Spinal cord (tissue), 10 donors: ENCODE results near the gene EXOC1. TPM values are rescaled to one million over a fixed set of nuclear protein-coding genes. Genes with fewer than 3 reads are reported as not detected.
"Not testable (repeated sequence)": the region's sequence is repeated elsewhere in the genome, so short reads cannot be mapped to it uniquely, and the experiment has no call there.

Experiments used
- DNase-seq, 6 donors: peaks; one replicate each; pipeline versions ENCODE4 v3.0.0 to v3.0.0-alpha.2; 2013 to 2015; ENCODE audit warnings: low spot score in 6 of 6, low read depth in 4 of 6
- H3K27ac ChIP-seq: one replicate; pipeline ENCODE4 v1.5.1; 2013; ENCODE audit warnings: low read depth, low read length, control low read depth
- H3K27me3 ChIP-seq: one replicate; pipeline ENCODE4 v1.6.1; 2013; ENCODE audit warnings: low read length; ENCODE audit not compliant: control insufficient read depth, insufficient read depth
- H3K36me3 ChIP-seq: one replicate; pipeline ENCODE4 v1.6.1; 2013; ENCODE audit warnings: low read length; ENCODE audit not compliant: control insufficient read depth, insufficient read depth
- H3K4me1 ChIP-seq: one replicate; pipeline ENCODE4 v1.6.1; 2013; ENCODE audit warnings: low read length; ENCODE audit not compliant: control insufficient read depth, insufficient read depth
- H3K4me3 ChIP-seq: one replicate; pipeline ENCODE4 v1.5.1; 2013; ENCODE audit warnings: low read depth, low read length, control low read depth
- H3K9me3 ChIP-seq: one replicate; pipeline ENCODE4 v1.6.1; 2013; ENCODE audit warnings: low read length; ENCODE audit not compliant: control insufficient read depth, insufficient read depth
- whole genome bisulfite sequencing: methylation state at CpG from one replicate; pipeline ENCODE4 v1.1.5; 2013; ENCODE audit warnings: missing lambda C conversion rate; ENCODE audit not compliant: insufficient coverage; 5-methylcytosine and 5-hydroxymethylcytosine counted together
- polyA plus RNA-seq, 2 donors: library from polyadenylated mRNA; unstranded; fragments of 120-200 nt; gene quantifications; one replicate each; pipeline ENCODE4 v1.2.1, GENCODE V29; 2013; ENCODE audit not compliant: insufficient read length in 2 of 2
- total RNA-seq, 2 donors: library from RNA; depleted of rRNA in 1 of 2; stranded (reverse); fragments of 120-200 nt in 1 of 2; fragments of >200 nt in 1 of 2; gene quantifications; one replicate each; pipeline versions ENCODE4 v1.2.3 to v1.2.4, GENCODE V29; 2013 to 2014
- donor health status: healthy.

The EXOC1 gene
- total and polyA plus RNA-seq, 4 donors, result 50.9 to 74.4 (median 55.2) TPM

DNA sequence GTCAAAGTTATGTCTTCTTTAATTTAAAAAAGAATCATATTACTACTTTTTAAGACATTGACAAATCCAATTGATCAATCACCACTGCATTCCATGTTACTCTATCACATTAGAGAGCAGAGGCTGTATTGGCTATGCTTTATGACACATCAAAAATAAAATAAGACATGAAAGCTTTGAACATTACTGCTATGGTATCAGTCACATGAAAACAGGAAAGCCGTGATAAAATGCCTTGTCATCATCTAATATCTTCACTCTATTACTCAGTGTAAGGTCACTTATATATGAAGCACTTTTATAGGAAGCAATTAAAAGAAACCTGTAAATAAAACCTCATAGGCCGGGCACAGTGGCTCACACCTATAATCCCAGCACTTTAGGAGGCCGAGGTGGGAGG is 67.6 kb downstream of the EXOC1 start:
- WGBS, result 100% methylated on average over 1 of the region's 3 CpGs
- H3K4me3 ChIP-seq, result no peak overlapping the region
- no peaks in the 10 kb centered on the region for H3K27me3 ChIP-seq
- no peaks in the 10 kb centered on the region for H3K36me3 ChIP-seq
- no peak for DNase-seq
- H3K4me1 ChIP-seq, result no peaks in the 10 kb centered on the region
- H3K27ac ChIP-seq, result no peak overlapping the region
- no peaks in the 10 kb centered on the region for H3K9me3 ChIP-seq

DNA sequence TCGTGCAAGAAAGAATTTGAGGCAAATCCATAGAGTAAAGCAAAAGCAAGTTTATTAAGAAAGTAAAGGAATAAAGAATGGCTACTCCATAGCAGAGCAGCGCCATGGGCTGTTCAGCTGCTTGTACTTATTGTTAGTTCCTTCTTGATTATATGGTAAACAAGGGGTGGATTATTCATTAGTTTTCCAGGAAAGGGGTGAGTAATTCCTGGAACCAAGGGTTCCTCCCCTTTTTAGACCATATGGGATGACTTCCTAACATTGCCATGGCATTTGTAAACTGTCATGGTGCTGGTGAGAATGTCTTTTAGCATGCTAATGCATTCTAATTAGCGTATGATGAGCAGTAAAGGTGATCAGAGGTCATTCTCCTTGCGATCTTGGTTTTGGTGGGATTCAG is 71.8 kb downstream of the EXOC1 start:
- 87% methylated on average over 4 of the region's 4 CpGs for WGBS
- no peak overlapping the region for H3K4me3 ChIP-seq
- DNase-seq, result no peak
- peaks cover 4% of the 10 kb centered on the region for H3K4me1 ChIP-seq
- H3K27me3 ChIP-seq, result no peaks in the 10 kb centered on the region
- no peaks in the 10 kb centered on the region for H3K36me3 ChIP-seq
- H3K27ac ChIP-seq, result no peak overlapping the region
- no peaks in the 10 kb centered on the region for H3K9me3 ChIP-seq

DNA sequence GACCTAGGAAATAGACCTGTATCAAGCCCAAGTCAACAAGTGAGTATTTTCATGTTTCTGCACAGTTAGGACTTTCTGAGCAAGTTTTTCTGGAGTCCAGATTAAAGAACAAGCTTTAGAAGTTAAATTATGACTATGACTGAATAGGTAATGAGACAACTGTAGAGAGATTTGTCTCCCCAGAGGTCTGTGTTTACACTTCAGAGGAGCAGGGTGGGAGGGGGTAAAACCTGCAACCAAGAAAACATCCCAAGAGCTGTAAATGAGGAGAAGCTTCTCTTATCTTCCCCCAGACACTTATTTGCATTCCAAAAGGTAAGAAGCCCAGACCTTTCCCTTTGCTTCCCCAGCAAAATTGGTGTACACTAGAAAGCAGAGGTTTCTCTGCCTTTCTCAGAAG is 73.2 kb downstream of the EXOC1 start:
- H3K9me3 ChIP-seq, result no peaks in the 10 kb centered on the region
- DNase-seq, result no peak
- H3K4me3 ChIP-seq, result no peak overlapping the region
- H3K27ac ChIP-seq, result no peak overlapping the region
- H3K4me1 ChIP-seq, result peaks cover 4% of the 10 kb centered on the region
- no peaks in the 10 kb centered on the region for H3K27me3 ChIP-seq
- no peaks in the 10 kb centered on the region for H3K36me3 ChIP-seq

DNA sequence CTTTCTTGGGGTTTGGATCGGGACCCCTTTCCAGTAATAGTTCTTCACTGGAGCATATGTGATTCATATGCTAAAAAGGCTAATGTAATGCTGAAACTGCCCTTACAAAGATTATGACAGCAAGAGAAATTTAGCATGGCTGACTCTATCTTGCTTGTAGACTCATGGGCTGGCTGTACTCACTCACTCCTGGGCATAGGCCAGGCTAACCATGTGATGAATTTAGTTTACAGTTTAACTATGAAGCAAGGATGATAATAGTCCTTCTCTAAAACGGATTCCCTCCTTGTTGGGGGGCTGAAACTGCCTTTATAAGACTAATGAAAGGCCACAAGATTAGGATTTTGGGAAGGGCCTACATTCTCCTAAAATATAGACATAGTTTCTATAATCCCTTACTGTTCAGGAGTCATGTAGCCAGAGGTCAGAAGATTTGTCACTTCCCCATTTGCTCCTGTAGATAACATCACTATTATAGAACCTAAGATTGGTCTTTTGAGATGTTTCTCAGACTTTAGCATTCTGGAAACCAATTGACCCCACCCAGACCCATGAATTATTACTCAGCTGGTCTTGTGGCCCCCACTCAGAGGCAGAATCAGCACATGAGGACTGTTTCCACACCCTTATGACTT is 74.5 kb downstream of the EXOC1 start:
- no peak overlapping the region for H3K4me3 ChIP-seq
- 100% methylated on average over 1 of the region's 2 CpGs for WGBS
- H3K27ac ChIP-seq, result no peak overlapping the region
- H3K27me3 ChIP-seq, result no peaks in the 10 kb centered on the region
- no peaks in the 10 kb centered on the region for H3K9me3 ChIP-seq
- no peak for DNase-seq
- peaks cover 4% of the 10 kb centered on the region for H3K4me1 ChIP-seq
- no peaks in the 10 kb centered on the region for H3K36me3 ChIP-seq

DNA sequence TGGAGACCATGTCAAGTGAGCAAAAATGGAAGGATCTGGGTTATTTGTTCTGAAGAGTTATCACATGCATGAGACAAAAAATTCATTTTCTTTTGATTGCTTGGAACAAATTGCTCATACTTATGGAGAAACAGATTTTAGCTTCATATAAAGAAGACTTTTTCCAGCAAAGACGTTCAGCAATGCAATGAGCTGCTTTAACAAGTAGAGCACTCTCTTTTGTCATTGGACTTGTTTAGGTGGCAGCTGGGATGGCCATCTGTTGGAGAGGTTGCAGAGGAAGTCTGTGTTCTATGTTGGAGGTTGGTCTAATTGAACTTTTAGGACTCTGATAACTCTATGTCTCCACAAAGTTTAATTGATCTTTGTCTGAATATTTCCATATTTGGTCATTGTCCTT is 75.4 kb downstream of the EXOC1 start:
- Histone ChIP-seq H3K9me3 (no peaks in the 10 kb centered on the region), H3K4me3 (no peak overlapping the region), H3K27me3 (no peaks in the 10 kb centered on the region), H3K27ac (no peak overlapping the region), H3K36me3 (no peaks in the 10 kb centered on the region), H3K4me1 (peaks cover 4% of the 10 kb centered on the region)
- no CpG with 5 or more reads among the region's 1 CpG for WGBS
- DNase-seq, result peak in 1 of 6 donors; percentile 71

DNA sequence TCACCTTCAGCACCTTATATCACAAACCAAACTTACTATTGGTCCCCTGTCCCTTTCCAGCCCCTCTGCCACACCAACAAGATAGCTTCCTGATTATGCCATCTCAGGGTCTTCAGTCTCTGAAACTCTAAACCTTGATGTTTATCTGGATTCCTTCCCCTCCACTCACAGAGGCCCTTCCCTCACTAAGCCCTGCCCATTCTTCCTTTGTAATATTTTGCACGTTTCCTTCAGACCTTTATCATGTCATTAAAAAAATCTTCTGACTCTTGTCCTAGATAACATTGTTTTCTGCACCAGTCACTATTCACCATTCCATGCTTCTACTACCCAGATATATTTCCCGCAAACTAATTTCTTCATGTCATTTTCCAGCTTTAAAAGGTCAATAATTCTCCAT is 77.6 kb downstream of the EXOC1 start:
- Histone ChIP-seq H3K36me3 (no peaks in the 10 kb centered on the region), H3K9me3 (no peaks in the 10 kb centered on the region), H3K27ac (no peak overlapping the region), H3K4me3 (no peak overlapping the region), H3K27me3 (no peaks in the 10 kb centered on the region), H3K4me1 (peaks cover 4% of the 10 kb centered on the region)
- 19% methylated on average over 1 of the region's 2 CpGs for WGBS
- DNase-seq, result no peak

DNA sequence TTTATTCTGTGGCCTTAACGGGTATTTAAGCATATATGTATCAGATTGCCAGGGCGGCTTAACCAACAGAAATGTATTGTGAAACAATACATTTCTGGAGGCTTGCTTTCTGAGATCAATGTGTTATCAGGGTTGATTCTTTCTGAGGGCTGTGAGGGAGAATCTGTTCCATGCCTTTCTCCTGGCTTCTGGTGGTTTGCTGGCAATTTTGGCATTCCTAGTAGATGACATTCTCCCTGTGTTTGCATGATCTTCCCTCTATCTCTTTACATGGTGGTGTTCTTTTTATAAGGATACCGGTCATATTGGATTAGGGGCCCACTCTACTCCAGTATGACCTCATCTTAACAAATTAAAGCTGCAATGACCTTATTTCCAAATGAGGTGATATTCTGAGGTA is 78.4 kb downstream of the EXOC1 start:
- H3K4me1 ChIP-seq, result peaks cover 4% of the 10 kb centered on the region
- H3K9me3 ChIP-seq, result no peaks in the 10 kb centered on the region
- no peaks in the 10 kb centered on the region for H3K36me3 ChIP-seq
- no peak overlapping the region for H3K27ac ChIP-seq
- 94% methylated on average over 2 of the region's 3 CpGs for WGBS
- DNase-seq, result no peak
- H3K4me3 ChIP-seq, result no peak overlapping the region
- H3K27me3 ChIP-seq, result no peaks in the 10 kb centered on the region

DNA sequence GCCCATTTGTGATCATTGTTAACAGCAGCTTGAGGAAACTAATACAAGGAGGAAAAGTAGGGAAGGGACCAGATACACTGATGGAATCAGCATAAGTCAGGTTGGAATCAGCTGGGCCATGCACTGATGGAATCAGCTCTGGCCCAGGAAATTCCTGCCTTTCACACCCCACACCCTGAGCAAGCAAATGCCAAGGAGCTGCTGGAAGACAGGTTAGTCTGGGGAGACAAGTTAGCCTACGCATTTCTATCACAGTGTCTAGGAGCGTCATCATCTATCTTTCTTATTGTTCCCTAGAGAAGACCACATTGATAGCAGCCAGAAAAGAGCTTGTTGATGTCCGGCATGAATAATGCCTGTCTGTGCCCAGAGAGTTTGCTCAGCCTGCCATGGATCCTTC is 79.1 kb downstream of the EXOC1 start:
- DNase-seq, result peak in 1 of 6 donors; percentile 29
- H3K4me1 ChIP-seq, result peaks cover 4% of the 10 kb centered on the region
- 78% methylated on average over 3 of the region's 3 CpGs for WGBS

DNA sequence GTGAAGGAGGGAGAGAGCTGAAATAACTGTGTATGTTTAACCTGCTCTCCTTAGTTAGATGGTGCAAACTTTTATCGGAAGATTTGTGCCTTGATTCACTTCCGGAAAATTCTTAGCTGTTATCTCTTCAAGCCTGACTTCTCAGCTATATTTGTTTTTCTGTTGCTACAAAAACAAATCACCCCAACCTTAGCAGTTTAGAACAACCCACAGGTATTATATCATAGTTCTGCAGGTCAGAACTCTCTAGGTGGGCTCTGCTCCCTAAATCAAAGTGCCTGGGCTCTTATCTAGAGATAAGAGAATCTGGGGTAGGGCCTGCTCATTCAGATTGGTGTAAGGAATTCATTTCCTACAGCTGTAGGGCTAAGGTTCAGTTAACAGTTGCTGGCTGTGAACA is 80.2 kb downstream of the EXOC1 start:
- no CpG with 5 or more reads among the region's 2 CpGs for WGBS
- H3K4me1 ChIP-seq, result peaks cover 4% of the 10 kb centered on the region

More for the DNA sequence above, 79.1 kb downstream of the EXOC1 start:
- Histone ChIP-seq H3K4me3 (no peak overlapping the region), H3K27me3 (no peaks in the 10 kb centered on the region), H3K9me3 (no peaks in the 10 kb centered on the region), H3K36me3 (no peaks in the 10 kb centered on the region), H3K27ac (no peak overlapping the region)

DNA sequence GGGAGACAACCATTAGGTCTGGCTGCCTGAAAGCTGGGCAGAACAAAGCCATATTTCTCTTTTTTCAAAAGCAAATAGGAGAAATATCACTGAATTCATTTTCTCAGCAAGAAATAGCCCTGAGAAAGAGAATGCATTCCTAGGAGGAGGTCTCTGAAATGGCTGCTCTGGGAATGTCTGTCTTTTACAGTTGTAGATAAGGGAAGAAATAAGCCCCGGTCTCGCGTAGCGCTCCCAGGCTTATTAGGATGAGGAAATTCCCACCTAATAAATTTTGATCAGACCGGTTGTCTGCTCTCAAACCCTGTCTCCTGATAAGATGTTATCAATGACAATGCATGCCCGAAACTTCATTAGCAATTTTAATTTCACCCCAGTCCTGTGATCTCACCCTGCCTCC is 82.5 kb downstream of the EXOC1 start:
- H3K27me3 ChIP-seq, H3K9me3 ChIP-seq, H3K4me3 ChIP-seq, H3K36me3 ChIP-seq, DNase-seq, H3K27ac ChIP-seq, H3K4me1 ChIP-seq: not testable (repeated sequence)
- WGBS, result no CpG with 5 or more reads among the region's 6 CpGs

More for the DNA sequence above, 80.2 kb downstream of the EXOC1 start:
- Histone ChIP-seq H3K9me3 (no peaks in the 10 kb centered on the region), H3K27ac (no peak overlapping the region), H3K4me3 (no peak overlapping the region), H3K27me3 (no peaks in the 10 kb centered on the region), H3K36me3 (no peaks in the 10 kb centered on the region)
- no peak for DNase-seq
